IPS DF 6.9 (cell line): Measurements from ENCODE around the gene PRRT1B.
"Not testable (repeated sequence)": the region's sequence is repeated elsewhere in the genome, so short reads cannot be mapped to it uniquely, and the experiment has no call there.

ENCODE experiments used
- DNase-seq: peaks from one replicate; pipeline ENCODE4 v3.0.0-alpha.2; 2013; ENCODE audit warnings: low read depth, low spot score
- H3K27ac ChIP-seq: one replicate; pipeline ENCODE4 v1.5.1; 2013; ENCODE audit warnings: low read length, control low read depth
- H3K27me3 ChIP-seq: 2 replicates; pipeline ENCODE4 v1.6.1; 2013; ENCODE audit warnings: mild to moderate bottlenecking, low read length; ENCODE audit not compliant: control insufficient read depth, insufficient read depth
- H3K36me3 ChIP-seq: 2 replicates; pipeline ENCODE4 v1.6.1; 2013; ENCODE audit warnings: low read length; ENCODE audit not compliant: control insufficient read depth, insufficient read depth
- H3K4me1 ChIP-seq: 2 replicates; pipeline ENCODE4 v1.6.1; 2013; ENCODE audit warnings: low read length; ENCODE audit not compliant: control insufficient read depth, insufficient read depth
- H3K4me3 ChIP-seq: 2 replicates; pipeline ENCODE4 v1.5.1; 2013; ENCODE audit warnings: mild to moderate bottlenecking, low read length
- H3K9me3 ChIP-seq: 2 replicates; pipeline ENCODE4 v1.6.1; 2013; ENCODE audit warnings: low read length, inconsistent platforms; ENCODE audit not compliant: control insufficient read depth, insufficient read depth
- WGBS: extraction: QIAGEN DNeasy Blood & Tissue Kit; methylation state at CpG from one replicate; pipeline ENCODE4 v1.1.7; 2013; ENCODE audit warnings: mixed read lengths, missing lambda C conversion rate; ENCODE audit not compliant: insufficient read length, insufficient coverage; 5-methylcytosine and 5-hydroxymethylcytosine counted together

Gene PRRT1B

GRCh38 chr9:131550465-131550864 is 5.1 kb downstream of the PRRT1B start:
- WGBS: no CpG with 5 or more reads among the region's 8 CpGs
- not testable (repeated sequence) for H3K9me3 ChIP-seq, DNase-seq, H3K4me3 ChIP-seq, H3K36me3 ChIP-seq, H3K4me1 ChIP-seq, H3K27ac ChIP-seq
- H3K27me3 ChIP-seq: peaks cover 17% of the 10 kb centered on the region

GRCh38 chr9:131552030-131552429 is 6.7 kb downstream of the PRRT1B start:
- Histone ChIP-seq H3K4me3 (no peak overlapping the region), H3K27me3 (peaks cover 14% of the 10 kb centered on the region), H3K9me3 (no peaks in the 10 kb centered on the region), H3K4me1 (no peaks in the 10 kb centered on the region), H3K27ac (no peak overlapping the region), H3K36me3 (no peaks in the 10 kb centered on the region)
- no peak for DNase-seq
- WGBS: no CpG with 5 or more reads among the region's 6 CpGs

DNA sequence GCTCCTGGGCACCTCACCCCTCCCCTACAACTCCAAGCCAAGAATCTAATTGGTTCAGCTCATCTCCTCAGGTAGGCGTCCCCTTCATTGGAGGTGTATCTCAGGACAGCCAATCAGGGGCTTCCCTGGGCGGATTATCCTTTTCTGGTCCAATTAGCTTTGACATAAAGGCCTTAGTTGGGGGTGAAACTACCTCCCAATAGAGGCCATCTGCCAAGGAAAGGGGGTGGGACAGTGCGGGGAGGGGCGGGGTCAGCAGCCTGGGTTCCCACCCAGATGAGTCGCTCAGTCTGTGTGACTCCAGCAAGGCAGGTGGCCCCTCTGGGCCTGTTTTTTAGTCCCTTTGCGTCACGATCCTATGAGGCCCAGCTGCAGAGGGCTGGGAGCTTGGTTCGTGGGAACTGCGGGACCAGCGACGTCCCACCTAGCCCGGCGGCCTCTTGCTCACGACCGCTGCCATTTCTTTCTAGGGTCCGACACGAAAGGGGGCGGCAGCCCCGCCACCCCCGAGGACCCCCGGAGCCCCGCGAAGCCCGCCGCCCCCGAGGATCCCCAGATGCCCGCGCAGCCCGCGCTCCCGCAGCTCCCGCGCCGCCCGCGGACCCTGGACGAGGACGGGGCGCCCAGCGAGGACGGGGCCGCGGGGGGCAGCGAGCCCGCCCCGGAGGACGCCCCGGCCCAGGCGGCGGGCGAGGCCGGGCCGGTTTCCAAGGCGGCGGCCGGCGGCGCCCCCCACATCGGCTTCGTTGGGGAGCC is 8.9 kb downstream of the PRRT1B start:
- Histone ChIP-seq H3K9me3 (no peaks in the 10 kb centered on the region), H3K36me3 (no peaks in the 10 kb centered on the region), H3K4me1 (no peaks in the 10 kb centered on the region), H3K27me3 (peaks cover 13% of the 10 kb centered on the region), H3K4me3 (peak overlapping the region; percentile 46; the same call in 1 of the 2 replicates), H3K27ac (no peak overlapping the region)
- WGBS: no CpG with 5 or more reads among the region's 60 CpGs
- no peak for DNase-seq

- peaks cover 13% of the 10 kb centered on the region for H3K27me3 ChIP-seq
- no peaks in the 10 kb centered on the region for H3K4me1 ChIP-seq
- H3K27ac ChIP-seq: no peak overlapping the region
- DNase-seq: no peak
- no peaks in the 10 kb centered on the region for H3K9me3 ChIP-seq
- no peaks in the 10 kb centered on the region for H3K36me3 ChIP-seq
- peak overlapping the region; percentile 46; the same call in 1 of the 2 replicates for H3K4me3 ChIP-seq
- no CpG with 5 or more reads among the region's 54 CpGs for WGBS
These were observed 9.6 kb downstream of the PRRT1B start for GRCh38 chr9:131554843-131555351.

GRCh38 chr9:131555841-131556673 is 10.7 kb downstream of the PRRT1B start:
- H3K27ac ChIP-seq: no peak overlapping the region
- WGBS: no CpG with 5 or more reads among the region's 15 CpGs
- H3K4me1 ChIP-seq: no peaks in the 10 kb centered on the region
- DNase-seq: no peak
- no peaks in the 10 kb centered on the region for H3K9me3 ChIP-seq
- H3K27me3 ChIP-seq: peaks cover 13% of the 10 kb centered on the region
- no peaks in the 10 kb centered on the region for H3K36me3 ChIP-seq
- H3K4me3 ChIP-seq: no peak overlapping the region

GRCh38 chr9:131557855-131558548 is 12.7 kb downstream of the PRRT1B start:
- H3K27me3 ChIP-seq: peaks cover 13% of the 10 kb centered on the region
- no peaks in the 10 kb centered on the region for H3K36me3 ChIP-seq
- no peaks in the 10 kb centered on the region for H3K9me3 ChIP-seq
- no peaks in the 10 kb centered on the region for H3K4me1 ChIP-seq
- no peak overlapping the region for H3K4me3 ChIP-seq
- no CpG with 5 or more reads among the region's 25 CpGs for WGBS
- no peak overlapping the region for H3K27ac ChIP-seq
- no peak for DNase-seq

- H3K27me3 ChIP-seq: peaks cover 11% of the 10 kb centered on the region
- no peak overlapping the region for H3K27ac ChIP-seq
- DNase-seq: no peak
- no peaks in the 10 kb centered on the region for H3K9me3 ChIP-seq
- no peak overlapping the region for H3K4me3 ChIP-seq
- no peaks in the 10 kb centered on the region for H3K4me1 ChIP-seq
- WGBS: no CpG with 5 or more reads among the region's 1 CpG
- no peaks in the 10 kb centered on the region for H3K36me3 ChIP-seq
These were observed 14.2 kb downstream of the PRRT1B start for GRCh38 chr9:131559421-131560000.

DNA sequence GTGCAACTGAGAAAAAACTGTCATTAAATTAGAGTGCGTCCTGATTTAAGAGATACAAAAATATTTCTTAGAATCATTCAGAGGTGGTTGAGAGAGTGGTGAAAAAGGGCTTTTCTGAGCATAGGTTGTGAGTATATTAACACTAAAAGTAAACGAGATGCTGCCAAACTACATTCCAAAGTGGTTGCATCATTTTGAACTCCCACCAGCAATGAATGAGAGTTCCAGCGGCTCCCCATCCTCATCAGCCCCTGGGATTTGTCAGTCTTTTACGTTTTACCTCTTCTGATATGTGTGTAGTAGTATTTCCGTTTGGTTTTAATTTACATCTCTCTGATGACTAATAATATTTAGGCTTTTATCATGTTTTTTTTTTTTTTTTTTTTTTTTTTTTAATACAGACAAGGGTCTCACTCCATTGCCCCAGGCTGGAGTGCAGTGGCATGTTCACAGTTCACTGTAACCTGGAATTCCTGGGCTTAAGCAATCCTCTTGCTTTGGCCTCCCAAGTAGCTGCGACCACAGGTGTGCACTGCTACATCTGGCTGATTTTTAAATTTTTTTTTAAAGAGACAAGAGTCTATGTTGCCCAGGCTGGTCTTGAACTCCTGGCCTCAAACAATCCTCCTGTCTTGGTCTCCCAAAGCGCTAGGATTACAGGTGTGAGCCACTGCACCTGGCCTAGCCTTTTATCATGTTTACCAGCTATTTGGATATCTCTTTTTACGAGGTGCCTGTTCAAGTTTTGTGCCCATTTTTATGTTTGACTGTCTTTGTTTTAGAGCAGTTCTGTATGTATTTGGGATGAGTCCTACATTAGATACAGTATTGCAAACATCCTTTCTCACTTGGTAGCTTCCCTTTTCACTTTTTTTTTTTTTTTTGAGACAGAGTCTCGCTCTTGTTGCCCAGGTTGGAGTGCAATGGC is 17.0 kb downstream of the PRRT1B start:
- no peak overlapping the region for H3K27ac ChIP-seq
- no peaks in the 10 kb centered on the region for H3K27me3 ChIP-seq
- WGBS: no CpG with 5 or more reads among the region's 9 CpGs
- H3K9me3 ChIP-seq: no peaks in the 10 kb centered on the region
- no peaks in the 10 kb centered on the region for H3K4me1 ChIP-seq
- no peak overlapping the region for H3K4me3 ChIP-seq
- H3K36me3 ChIP-seq: no peaks in the 10 kb centered on the region
- no peak for DNase-seq

DNA sequence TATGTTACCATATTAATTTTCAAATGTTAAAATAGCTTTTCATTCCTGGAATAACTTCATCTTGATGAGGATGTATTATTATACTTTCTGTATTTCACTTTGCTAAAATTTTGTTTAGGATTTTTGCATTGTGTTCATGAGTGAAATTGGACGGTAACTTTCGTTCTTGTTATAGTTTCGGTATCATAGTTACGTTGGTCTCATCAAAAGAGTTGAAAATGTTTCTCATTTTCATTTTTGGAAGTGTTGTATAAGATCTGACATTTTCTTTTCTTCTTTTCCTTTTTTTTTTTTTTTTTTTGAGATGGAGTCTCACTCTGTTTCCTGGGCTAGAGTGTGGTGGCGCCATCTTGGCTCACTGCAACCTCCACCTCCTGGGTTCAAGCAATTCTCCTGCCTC is 20.0 kb downstream of the PRRT1B start:
- no peaks in the 10 kb centered on the region for H3K9me3 ChIP-seq
- H3K4me3 ChIP-seq: no peak overlapping the region
- no peaks in the 10 kb centered on the region for H3K4me1 ChIP-seq
- H3K36me3 ChIP-seq: no peaks in the 10 kb centered on the region
- no peaks in the 10 kb centered on the region for H3K27me3 ChIP-seq
- no peak overlapping the region for H3K27ac ChIP-seq
- WGBS: no CpG with 5 or more reads among the region's 5 CpGs
- DNase-seq: no peak
